Testis (tissue), 2 donors: Measurements from ENCODE around the gene HIGD2A.

Experiments used
- POLR2A ChIP-seq: fragments of 450-650 bp; IDR thresholded peaks from one replicate; pipeline ENCODE4 v1.6.1; 2017; ENCODE audit warnings: antibody characterized with exemption, mild to moderate bottlenecking, moderate library complexity
- TF ChIP-seq, protein P1 (sequence below), 3 experiments: fragments of 450-650 bp in 2 of 3; fragments of 200-600 bp in 1 of 3; sonication (generic) in 1 of 3; IDR thresholded peaks; one replicate each; pipeline ENCODE4 v1.5.1; 2016 to 2019; ENCODE audit warnings: antibody characterized with exemption in 3 of 3, mild to moderate bottlenecking in 2 of 3, moderate library complexity in 1 of 3

DNA sequence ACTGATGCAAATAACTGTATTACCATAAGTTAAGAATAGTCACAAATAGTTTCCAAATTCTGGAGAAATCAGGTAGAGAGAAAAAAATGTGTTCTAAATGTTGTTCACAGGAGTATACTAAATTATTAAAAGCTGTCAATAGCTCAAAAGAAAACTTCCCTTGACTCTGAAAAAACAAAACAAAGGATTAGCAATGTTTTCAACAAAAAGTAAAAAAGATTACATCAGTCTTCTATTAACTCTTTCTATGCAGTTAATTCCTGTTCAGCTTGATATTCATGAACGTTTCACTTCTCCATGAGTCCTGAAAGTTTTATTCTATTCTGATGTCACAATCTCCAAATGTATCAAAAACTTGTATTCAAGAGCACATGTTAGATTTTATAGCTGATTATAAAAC lies 37.2 kb downstream of the HIGD2A start:
- TF ChIP-seq, protein P1, sequence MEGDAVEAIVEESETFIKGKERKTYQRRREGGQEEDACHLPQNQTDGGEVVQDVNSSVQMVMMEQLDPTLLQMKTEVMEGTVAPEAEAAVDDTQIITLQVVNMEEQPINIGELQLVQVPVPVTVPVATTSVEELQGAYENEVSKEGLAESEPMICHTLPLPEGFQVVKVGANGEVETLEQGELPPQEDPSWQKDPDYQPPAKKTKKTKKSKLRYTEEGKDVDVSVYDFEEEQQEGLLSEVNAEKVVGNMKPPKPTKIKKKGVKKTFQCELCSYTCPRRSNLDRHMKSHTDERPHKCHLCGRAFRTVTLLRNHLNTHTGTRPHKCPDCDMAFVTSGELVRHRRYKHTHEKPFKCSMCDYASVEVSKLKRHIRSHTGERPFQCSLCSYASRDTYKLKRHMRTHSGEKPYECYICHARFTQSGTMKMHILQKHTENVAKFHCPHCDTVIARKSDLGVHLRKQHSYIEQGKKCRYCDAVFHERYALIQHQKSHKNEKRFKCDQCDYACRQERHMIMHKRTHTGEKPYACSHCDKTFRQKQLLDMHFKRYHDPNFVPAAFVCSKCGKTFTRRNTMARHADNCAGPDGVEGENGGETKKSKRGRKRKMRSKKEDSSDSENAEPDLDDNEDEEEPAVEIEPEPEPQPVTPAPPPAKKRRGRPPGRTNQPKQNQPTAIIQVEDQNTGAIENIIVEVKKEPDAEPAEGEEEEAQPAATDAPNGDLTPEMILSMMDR (IDR thresholded peaks at IDR 0.05) = no peak
- no peak for TF ChIP-seq POLR2A
